Epithelial cell of esophagus (primary cell): Measurements from ENCODE around the gene UBE2E1.
"Not testable (repeated sequence)": the region's sequence is repeated elsewhere in the genome, so short reads cannot be mapped to it uniquely, and the experiment has no call there.

ENCODE experiments used
- DNase-seq: peaks from one replicate; pipeline ENCODE4 v3.0.0; 2010; ENCODE audit warnings: low read depth
- H3K4me3 ChIP-seq: 2 replicates; pipeline ENCODE4 v1.5.1; 2011; ENCODE audit warnings: mild to moderate bottlenecking, low read length, control low read depth
- CTCF ChIP-seq: IDR thresholded peaks from 2 replicates; pipeline ENCODE4 v1.5.1; 2011; ENCODE audit warnings: low read depth, mild to moderate bottlenecking, low read length, control low read depth, inconsistent platforms; ENCODE audit not compliant: insufficient read depth; ENCODE audit errors: missing control alignments

UBE2E1 gene

DNA sequence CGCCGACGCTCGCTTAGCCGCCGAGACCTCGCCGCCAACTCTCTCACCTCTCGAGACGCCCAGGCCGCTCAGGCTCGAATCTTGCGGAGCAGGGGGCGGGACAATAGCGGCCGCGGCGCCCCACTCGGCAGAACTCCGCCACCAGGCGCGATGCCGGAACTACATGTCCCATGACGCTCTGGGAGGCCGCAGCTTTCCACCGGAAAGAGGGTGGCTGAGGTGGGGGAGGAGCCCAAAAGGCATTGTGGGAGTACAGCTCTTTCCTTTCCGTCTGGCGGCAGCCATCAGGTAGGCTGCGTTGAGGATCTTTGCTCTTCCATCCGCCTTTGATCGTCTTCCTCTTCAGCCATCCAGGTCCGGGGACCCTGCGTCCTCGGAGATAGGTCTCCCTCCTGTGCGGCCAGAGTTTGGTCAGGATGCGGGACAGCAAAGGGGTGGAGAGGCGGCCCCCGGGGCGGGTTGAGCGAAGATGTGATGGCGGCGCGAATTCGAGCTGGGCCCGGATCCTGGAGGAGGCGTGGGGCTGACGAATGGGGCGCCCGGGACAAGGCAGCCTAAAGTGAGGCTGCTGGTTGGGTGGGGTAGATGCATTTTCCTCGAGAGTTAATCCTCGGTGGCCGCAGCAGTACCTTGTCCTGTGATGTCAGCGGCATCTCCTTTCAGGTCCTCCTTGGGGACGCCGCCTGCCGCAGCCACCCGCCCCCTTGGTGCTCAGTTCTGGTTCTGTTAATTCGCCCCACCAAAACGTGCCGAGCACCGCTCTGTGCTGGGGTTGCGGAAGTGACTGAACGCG, 111.3 kb downstream of the UBE2E1 start, which contains the start of the genes NKIRAS1 and RPL15:
Gene NKIRAS1, minus strand, starts transcription at position 105 of the 793 bp plus-strand sequence. CDS start 6,086 bp downstream, outside the sequence.
Gene RPL15, plus strand, starts transcription at position 247 of the 793 bp plus-strand sequence. CDS start 728 bp downstream, outside the sequence.
- peak; percentile 53 for TF ChIP-seq CTCF
- peak within 1 kb of the TSS; percentile 86 for H3K4me3 ChIP-seq
- peak; percentile 98 for DNase-seq

- H3K4me3 ChIP-seq = peak overlapping the region; percentile 86
- DNase-seq = peak; percentile 50
Measured at GRCh38 chr3:23917679-23918303, 112.0 kb downstream of the UBE2E1 start.

GRCh38 chr3:23918331-23918730, 112.6 kb downstream of the UBE2E1 start:
- DNase-seq = not testable (repeated sequence)
- H3K4me3 ChIP-seq = peak overlapping the region; percentile 86

- no peak for DNase-seq
- no peak for TF ChIP-seq CTCF
- no peak overlapping the region for H3K4me3 ChIP-seq
Measured at GRCh38 chr3:23919628-23920027, 113.9 kb downstream of the UBE2E1 start.

DNA sequence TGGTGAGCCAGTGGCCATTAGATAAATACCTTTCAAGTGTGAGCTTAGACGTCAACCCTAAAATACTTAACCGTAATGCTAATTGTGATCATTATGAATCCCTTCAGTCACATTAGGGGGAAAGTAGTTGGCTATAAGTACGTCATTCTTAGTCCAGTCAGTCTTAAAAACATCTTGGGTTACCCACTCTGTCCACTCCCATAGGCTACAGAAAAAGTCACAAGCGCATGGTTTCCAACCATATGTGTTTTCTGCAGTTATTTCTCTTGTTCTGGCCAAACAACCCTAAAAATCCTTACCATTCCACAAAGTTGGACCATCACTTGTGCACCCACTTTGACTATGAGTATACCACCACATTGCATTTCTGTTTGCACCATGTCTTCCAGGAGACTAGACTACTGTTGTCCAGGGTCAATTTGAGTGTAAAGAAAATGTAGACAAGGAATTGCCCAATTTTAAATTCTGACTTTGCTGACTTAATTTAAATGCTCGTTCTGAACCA, 114.4 kb downstream of the UBE2E1 start:
- no peak for TF ChIP-seq CTCF
- no peak for DNase-seq
- no peak overlapping the region for H3K4me3 ChIP-seq

- no peak overlapping the region for H3K4me3 ChIP-seq
- no peak for DNase-seq
- TF ChIP-seq CTCF = no peak
Measured at GRCh38 chr3:23921052-23921511, 115.3 kb downstream of the UBE2E1 start.

GRCh38 chr3:23923786-23924185, 118.0 kb downstream of the UBE2E1 start:
- TF ChIP-seq CTCF = no peak
- no peak overlapping the region for H3K4me3 ChIP-seq
- DNase-seq = no peak
